ENCODE measurements around the gene PDGFC.

DNA sequence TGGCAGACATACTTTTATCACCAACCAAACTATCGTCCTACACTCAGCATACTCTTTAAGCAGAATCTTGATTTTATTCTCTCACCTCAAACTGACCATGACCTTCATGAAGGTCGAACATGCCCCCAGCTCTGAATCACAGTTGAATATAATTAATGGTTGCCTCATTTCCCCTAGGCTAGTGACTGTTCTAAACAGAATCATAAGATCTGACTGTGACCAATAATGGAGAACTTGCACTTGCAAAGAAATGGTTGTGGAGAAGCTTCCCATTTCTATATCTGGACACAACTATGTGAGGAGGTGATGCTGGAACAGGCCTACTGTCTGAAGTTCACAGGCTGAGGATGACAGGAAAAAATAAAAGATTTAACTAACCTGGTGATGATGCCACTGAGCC lies 85.1 kb downstream of the PDGFC start:
- no peak for TF ChIP-seq GATA3 (IDR thresholded peaks at IDR 0.05; ENCODE audit: low read depth, low read length)
- TF ChIP-seq GATA2 (IDR thresholded peaks at IDR 0.05; ENCODE audit: low read depth, low read length): no peak
